Breast epithelium (tissue), 4 donors: ENCODE data around the gene MAS1. TPM values are rescaled to one million over a fixed set of nuclear protein-coding genes. Genes with fewer than 3 reads are reported as not detected.

Experiments
- DNase-seq, 2 donors: peaks; one replicate each; pipeline ENCODE4 v3.0.0-alpha.2; 2019; ENCODE audit warnings: low spot score in 2 of 2
- H3K27ac ChIP-seq, 2 donors: fragments of 200-600 bp; sonication (generic) in 1 of 2; one replicate each; pipeline ENCODE4 v1.5.1; 2016 to 2019; ENCODE audit warnings: mild to moderate bottlenecking in 1 of 2
- H3K27me3 ChIP-seq, 2 donors: fragments of 200-600 bp; sonication (generic) in 1 of 2; one replicate each; pipeline versions ENCODE4 v1.5.1 to v1.6.0; 2017 to 2019; ENCODE audit warnings: control low read depth in 1 of 2, mild to moderate bottlenecking in 1 of 2
- H3K36me3 ChIP-seq: fragments of 200-600 bp; one replicate; pipeline ENCODE4 v1.5.1; 2019
- H3K4me1 ChIP-seq, 2 donors: fragments of 200-600 bp; sonication (generic); one replicate each; pipeline ENCODE4 v1.5.1; 2016 to 2019; ENCODE audit warnings: control low read depth in 1 of 2
- H3K4me3 ChIP-seq, 3 donors: fragments of 200-600 bp; sonication (generic); 1 replicate in 2 of 3; 2 replicates in 1 of 3; pipeline ENCODE4 v1.5.1; 2016 to 2019; ENCODE audit warnings: mild to moderate bottlenecking in 3 of 3, moderate library complexity in 2 of 3
- H3K9me3 ChIP-seq, 2 donors: fragments of 200-600 bp; sonication (generic) in 1 of 2; one replicate each; pipeline ENCODE4 v1.5.1; 2016 to 2019; ENCODE audit warnings: control low read depth in 1 of 2
- POLR2A ChIP-seq: fragments of 450-650 bp; IDR thresholded peaks from one replicate; pipeline ENCODE4 v1.6.1; 2016; ENCODE audit warnings: antibody characterized with exemption, mild to moderate bottlenecking, moderate library complexity
- POLR2AphosphoS5 ChIP-seq, 3 donors: sonication (generic); formaldehyde crosslinking; IDR thresholded peaks; one replicate each; pipeline ENCODE4 v1.6.1; 2017; ENCODE audit warnings: antibody characterized with exemption in 3 of 3
- intact Hi-C: fragments of 100-400 bp; cut with DNase I; formaldehyde crosslinking; loops from one replicate; pipeline ENCODE4 v1.15.1; 2023; ENCODE audit warnings: low total_unique reads
- total RNA-seq, 3 donors: library from RNA; depleted of rRNA; stranded (reverse); fragments of >200 nt; gene quantifications; one replicate each; pipeline ENCODE4 v1.1.0, GENCODE V29; 2016
- TF ChIP-seq, protein P1 (sequence below), 3 donors: fragments of 450-650 bp; IDR thresholded peaks; one replicate each; pipeline ENCODE4 v1.5.1; 2016 to 2017; ENCODE audit warnings: antibody characterized with exemption in 3 of 3, mild to moderate bottlenecking in 3 of 3, moderate library complexity in 3 of 3

Gene MAS1
- total RNA-seq, 3 donors from 2014 or later, result not detected

DNA sequence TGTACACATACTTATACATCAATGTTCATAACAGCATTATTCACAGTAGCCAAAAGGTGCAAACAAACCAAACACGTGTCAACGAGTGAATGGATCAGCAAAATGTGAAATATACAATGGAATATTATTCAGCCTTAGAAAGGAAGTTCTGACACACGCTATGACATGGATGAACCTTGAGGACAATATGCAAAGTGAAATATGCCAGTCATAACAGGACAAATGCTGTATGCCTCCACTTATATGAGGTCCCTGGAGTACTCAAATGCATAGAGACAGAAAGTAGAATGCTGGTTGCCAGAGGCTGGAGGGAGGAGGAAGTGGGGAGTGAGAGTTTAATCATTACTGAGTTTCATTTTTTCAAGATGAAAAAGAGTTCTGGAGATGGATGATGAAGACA is 40.3 kb downstream of the MAS1 start:
- DNase-seq, result no peak
- Histone ChIP-seq H3K36me3 (no peaks in the 10 kb centered on the region), H3K27me3 (no peaks in the 10 kb centered on the region), H3K4me1 (no peaks in the 10 kb centered on the region), H3K4me3 (no peak overlapping the region), H3K27ac (no peak overlapping the region), H3K9me3 (peaks cover 0 to 5% of the 10 kb centered on the region in 2 donors)
- intact Hi-C loops, result no loop called here
- TF ChIP-seq POLR2A, result no peak

DNA sequence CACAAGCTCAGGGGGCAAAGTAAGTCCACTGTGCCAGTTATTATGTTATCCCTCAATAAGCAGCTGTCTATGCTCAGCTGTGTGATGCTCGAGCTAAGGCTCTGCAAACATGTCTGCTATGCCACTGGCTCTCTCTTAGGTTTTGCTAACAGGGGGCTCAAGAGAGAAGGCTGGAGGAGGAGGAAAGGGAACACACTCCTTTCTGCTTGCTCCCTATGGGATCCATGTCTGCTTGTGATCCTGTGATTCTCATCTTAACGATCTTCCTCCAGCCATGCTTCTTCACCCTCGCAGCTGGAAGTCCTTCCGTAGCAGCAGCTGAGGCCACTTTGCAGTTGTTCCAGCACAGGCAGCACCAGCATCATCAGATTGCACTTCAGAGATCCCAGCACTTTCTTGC is 41.1 kb downstream of the MAS1 start:
- no peaks in the 10 kb centered on the region for H3K36me3 ChIP-seq
- H3K27ac ChIP-seq, result no peak overlapping the region
- H3K4me3 ChIP-seq, result no peak overlapping the region
- peaks cover 0 to 5% of the 10 kb centered on the region in 2 donors for H3K9me3 ChIP-seq
- no peaks in the 10 kb centered on the region for H3K27me3 ChIP-seq
- H3K4me1 ChIP-seq, result no peaks in the 10 kb centered on the region
- intact Hi-C loops, result no loop called here
- no peak for TF ChIP-seq POLR2AphosphoS5 (IDR thresholded peaks at IDR 0.05)
- TF ChIP-seq, protein P1, sequence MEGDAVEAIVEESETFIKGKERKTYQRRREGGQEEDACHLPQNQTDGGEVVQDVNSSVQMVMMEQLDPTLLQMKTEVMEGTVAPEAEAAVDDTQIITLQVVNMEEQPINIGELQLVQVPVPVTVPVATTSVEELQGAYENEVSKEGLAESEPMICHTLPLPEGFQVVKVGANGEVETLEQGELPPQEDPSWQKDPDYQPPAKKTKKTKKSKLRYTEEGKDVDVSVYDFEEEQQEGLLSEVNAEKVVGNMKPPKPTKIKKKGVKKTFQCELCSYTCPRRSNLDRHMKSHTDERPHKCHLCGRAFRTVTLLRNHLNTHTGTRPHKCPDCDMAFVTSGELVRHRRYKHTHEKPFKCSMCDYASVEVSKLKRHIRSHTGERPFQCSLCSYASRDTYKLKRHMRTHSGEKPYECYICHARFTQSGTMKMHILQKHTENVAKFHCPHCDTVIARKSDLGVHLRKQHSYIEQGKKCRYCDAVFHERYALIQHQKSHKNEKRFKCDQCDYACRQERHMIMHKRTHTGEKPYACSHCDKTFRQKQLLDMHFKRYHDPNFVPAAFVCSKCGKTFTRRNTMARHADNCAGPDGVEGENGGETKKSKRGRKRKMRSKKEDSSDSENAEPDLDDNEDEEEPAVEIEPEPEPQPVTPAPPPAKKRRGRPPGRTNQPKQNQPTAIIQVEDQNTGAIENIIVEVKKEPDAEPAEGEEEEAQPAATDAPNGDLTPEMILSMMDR (IDR thresholded peaks at IDR 0.05), result no peak
- no peak for TF ChIP-seq POLR2A
- no peak for DNase-seq

DNA sequence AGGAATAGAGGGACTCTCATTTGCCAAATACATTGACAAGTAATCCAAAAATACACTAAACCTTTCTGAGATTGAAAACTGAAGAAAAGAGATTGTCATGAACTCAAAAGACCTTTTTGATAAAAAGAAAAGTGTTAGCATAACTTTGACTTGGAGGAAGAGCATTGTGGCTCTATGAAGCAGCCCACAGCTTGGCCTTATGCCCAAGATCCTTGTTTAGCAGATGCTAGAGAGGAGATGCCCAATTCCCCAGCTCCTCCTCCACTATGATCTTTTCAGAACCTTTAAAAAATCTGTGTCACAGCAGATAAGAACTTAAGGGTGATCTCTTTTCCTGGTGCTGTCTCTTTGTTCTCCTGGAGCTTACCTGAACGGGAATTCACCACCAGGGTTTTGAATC is 42.3 kb downstream of the MAS1 start:
- Histone ChIP-seq H3K4me1 (no peaks in the 10 kb centered on the region), H3K27ac (no peak overlapping the region), H3K27me3 (no peaks in the 10 kb centered on the region), H3K36me3 (no peaks in the 10 kb centered on the region), H3K9me3 (peaks cover 0 to 5% of the 10 kb centered on the region in 2 donors), H3K4me3 (no peak overlapping the region)
- intact Hi-C loops, result no loop called here
- DNase-seq, result no peak
- TF ChIP-seq, protein P1 (IDR thresholded peaks at IDR 0.05), result no peak
- TF ChIP-seq POLR2AphosphoS5 (IDR thresholded peaks at IDR 0.05) (no peak), POLR2A (no peak)

DNA sequence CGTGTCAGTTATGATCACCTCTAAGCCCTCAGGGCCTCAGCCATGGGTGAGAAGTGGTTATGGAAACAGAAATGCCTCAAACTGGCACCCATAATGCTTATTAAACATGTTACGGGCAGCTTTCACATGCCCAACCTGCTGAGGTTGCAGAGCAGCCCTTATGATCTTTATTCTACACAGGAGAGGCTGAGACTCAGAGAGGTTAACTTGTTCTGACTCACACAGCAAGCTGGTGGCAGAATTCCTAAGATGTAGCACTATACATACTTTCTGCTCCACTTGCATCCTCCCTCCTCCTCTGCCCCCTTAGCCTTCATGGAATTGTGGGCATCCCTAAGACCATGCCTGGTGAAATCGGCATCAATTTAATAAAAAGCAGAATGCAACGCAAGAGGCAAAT is 43.4 kb downstream of the MAS1 start:
- intact Hi-C loops, result no loop called here
- Histone ChIP-seq H3K27ac (no peak overlapping the region), H3K4me1 (no peaks in the 10 kb centered on the region), H3K4me3 (no peak overlapping the region), H3K9me3 (peaks cover 0 to 5% of the 10 kb centered on the region in 2 donors), H3K27me3 (no peaks in the 10 kb centered on the region), H3K36me3 (no peaks in the 10 kb centered on the region)
- no peak for TF ChIP-seq POLR2AphosphoS5 (IDR thresholded peaks at IDR 0.05)
- TF ChIP-seq, protein P1 (IDR thresholded peaks at IDR 0.05), result no peak
- no peak for TF ChIP-seq POLR2A
- DNase-seq, result no peak

DNA sequence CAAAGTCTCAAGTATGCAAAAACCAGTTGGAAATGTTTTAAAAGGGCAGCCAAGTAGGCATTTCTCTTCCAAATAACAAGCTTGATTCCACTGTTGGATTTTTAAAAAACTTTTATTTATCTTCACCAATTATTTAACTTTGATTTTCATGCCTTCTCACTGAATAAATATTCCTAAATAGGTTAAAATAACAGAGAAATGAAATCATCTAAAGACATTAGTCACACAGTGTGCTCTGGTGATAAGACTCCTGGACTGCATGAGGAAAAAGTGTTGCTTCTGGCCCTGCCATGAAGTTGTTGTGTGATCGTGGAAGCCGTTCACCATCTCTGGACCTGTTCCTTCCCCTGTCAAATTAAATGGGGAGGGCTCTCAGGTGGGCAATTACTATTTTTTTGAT is 44.3 kb downstream of the MAS1 start:
- intact Hi-C loops, result no loop called here
- Histone ChIP-seq H3K36me3 (no peaks in the 10 kb centered on the region), H3K4me3 (no peak overlapping the region), H3K27ac (no peak overlapping the region), H3K27me3 (no peaks in the 10 kb centered on the region), H3K4me1 (no peaks in the 10 kb centered on the region), H3K9me3 (peaks cover 0 to 5% of the 10 kb centered on the region in 2 donors)
- TF ChIP-seq, protein P1 (IDR thresholded peaks at IDR 0.05), result no peak
- no peak for TF ChIP-seq POLR2AphosphoS5 (IDR thresholded peaks at IDR 0.05)
- TF ChIP-seq POLR2A, result no peak
- no peak for DNase-seq

DNA sequence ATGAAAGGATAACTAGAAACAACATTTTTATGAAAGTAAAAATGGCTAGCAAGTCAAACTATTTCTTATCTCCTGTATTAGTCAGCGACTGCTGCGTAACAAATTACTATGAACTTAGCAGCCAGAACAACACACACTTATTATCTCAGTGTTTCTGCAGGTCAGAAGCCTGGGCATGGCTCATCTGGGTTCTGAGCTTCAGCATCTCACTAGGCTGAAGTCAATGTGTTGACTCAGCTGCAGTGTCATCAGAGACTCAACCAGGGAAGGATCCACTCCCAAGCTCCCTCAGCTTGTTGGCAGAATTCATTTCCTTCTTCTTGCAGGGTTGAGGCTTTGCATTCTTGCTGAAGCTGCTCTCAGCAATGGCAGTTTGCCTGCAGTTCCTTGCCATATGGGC is 44.8 kb downstream of the MAS1 start:
- no peaks in the 10 kb centered on the region for H3K27me3 ChIP-seq
- H3K4me3 ChIP-seq, result no peak overlapping the region
- TF ChIP-seq, protein P1 (IDR thresholded peaks at IDR 0.05), result no peak
- no peak for TF ChIP-seq POLR2A
- TF ChIP-seq POLR2AphosphoS5 (IDR thresholded peaks at IDR 0.05), result no peak
- H3K27ac ChIP-seq, result no peak overlapping the region
- DNase-seq, result no peak
- intact Hi-C loops, result no loop called here
- H3K4me1 ChIP-seq, result no peaks in the 10 kb centered on the region
- no peaks in the 10 kb centered on the region for H3K36me3 ChIP-seq
- H3K9me3 ChIP-seq, result peaks cover 0 to 5% of the 10 kb centered on the region in 2 donors
